Measurements from ENCODE around the gene FBXL19.
A peak's percentile ranks its signal among the peaks of the same experiment; 100 is the strongest.

Gene FBXL19

DNA sequence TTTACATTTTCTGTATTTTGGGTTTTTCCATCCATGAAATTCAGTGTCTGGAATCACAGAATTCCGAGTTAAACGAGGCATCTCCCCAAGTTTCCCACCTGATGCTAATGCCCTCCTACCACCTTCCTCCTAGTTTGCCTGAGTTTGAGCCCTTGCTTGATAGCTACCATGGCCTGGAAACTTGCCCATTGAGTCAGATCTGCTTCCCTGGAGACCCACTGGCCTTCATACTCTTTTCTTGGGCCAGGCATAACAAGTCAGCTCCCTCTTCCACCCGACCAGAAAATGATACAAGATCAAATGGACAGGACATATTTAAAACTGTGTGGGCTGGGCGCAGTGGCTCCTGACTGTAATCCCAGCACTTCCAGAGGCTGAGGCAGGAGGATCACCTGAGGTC, 44.4 kb downstream of the FBXL19 start:
- no peaks in the 10 kb centered on the region for H3K9me3 Mint-ChIP-seq
- no peaks in the 10 kb centered on the region for H3K4me1 Mint-ChIP-seq
- no peak overlapping the region for H3K4me3 Mint-ChIP-seq
- peaks cover 2% of the 10 kb centered on the region for H3K27me3 Mint-ChIP-seq (ENCODE audit: low read depth, poor library complexity)
- no peak for DNase-seq
- TF ChIP-seq, protein P1, sequence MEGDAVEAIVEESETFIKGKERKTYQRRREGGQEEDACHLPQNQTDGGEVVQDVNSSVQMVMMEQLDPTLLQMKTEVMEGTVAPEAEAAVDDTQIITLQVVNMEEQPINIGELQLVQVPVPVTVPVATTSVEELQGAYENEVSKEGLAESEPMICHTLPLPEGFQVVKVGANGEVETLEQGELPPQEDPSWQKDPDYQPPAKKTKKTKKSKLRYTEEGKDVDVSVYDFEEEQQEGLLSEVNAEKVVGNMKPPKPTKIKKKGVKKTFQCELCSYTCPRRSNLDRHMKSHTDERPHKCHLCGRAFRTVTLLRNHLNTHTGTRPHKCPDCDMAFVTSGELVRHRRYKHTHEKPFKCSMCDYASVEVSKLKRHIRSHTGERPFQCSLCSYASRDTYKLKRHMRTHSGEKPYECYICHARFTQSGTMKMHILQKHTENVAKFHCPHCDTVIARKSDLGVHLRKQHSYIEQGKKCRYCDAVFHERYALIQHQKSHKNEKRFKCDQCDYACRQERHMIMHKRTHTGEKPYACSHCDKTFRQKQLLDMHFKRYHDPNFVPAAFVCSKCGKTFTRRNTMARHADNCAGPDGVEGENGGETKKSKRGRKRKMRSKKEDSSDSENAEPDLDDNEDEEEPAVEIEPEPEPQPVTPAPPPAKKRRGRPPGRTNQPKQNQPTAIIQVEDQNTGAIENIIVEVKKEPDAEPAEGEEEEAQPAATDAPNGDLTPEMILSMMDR (IDR thresholded peaks at IDR 0.05): no peak
- H3K36me3 Mint-ChIP-seq (ENCODE audit: low read depth): peaks cover 71% of the 10 kb centered on the region
- peak overlapping the region; percentile 89 for H3K27ac Mint-ChIP-seq

DNA sequence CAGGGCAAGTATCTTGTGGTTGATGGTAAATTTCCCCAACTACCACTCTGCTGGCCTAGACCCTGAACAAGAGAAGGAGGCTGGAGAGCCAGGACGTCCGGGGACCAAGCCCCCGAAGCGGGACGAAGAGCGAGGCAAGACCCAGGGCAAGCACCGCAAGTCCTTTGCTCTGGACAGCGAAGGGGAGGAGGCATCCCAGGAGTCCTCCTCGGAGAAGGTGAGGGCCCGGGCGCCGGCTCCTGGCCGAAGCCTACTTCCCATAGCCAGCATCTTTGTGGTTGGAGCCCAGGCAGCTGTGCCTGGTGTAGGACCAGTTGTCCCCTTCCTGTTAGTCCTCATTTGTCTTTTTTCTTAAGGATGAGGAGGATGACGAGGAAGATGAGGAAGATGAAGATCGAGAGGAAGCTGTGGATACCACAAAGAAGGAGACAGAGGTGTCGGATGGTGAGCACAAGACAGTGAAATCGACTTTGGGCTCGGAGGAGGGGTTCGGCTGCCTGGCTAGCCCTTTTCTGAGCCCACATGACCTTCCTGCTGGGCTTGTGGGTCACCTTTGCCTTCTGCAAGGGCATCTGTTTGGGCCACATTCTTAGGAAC, 46.0 kb downstream of the FBXL19 start:
- TF ChIP-seq, protein P1 (IDR thresholded peaks at IDR 0.05): no peak
- Mint-ChIP-seq H3K27ac (no peak overlapping the region), H3K36me3 (ENCODE audit: low read depth) (peaks cover 72% of the 10 kb centered on the region), H3K4me3 (no peak overlapping the region), H3K4me1 (no peaks in the 10 kb centered on the region), H3K27me3 (ENCODE audit: low read depth, poor library complexity) (peaks cover 2% of the 10 kb centered on the region), H3K9me3 (no peaks in the 10 kb centered on the region)
- no peak for DNase-seq

DNA sequence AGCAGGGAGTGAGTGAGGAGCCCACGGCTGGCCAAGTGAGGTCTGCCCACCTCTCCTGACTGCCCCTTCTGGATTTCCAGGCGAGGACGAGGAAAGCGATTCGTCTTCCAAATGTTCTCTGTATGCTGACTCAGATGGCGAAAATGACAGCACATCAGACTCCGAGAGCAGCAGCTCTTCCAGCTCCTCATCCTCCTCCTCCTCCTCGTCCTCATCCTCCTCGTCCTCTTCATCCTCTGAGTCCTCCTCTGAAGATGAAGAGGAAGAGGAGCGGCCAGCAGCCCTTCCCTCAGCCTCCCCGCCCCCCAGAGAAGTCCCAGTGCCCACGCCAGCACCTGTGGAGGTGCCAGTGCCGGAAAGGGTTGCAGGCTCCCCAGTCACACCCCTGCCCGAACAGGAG, 47.9 kb downstream of the FBXL19 start:
- peaks cover 2% of the 10 kb centered on the region for H3K27me3 Mint-ChIP-seq (ENCODE audit: low read depth, poor library complexity)
- H3K9me3 Mint-ChIP-seq: no peaks in the 10 kb centered on the region
- peaks cover 75% of the 10 kb centered on the region for H3K36me3 Mint-ChIP-seq (ENCODE audit: low read depth)
- TF ChIP-seq, protein P1 (IDR thresholded peaks at IDR 0.05): no peak
- no peak for DNase-seq
- H3K27ac Mint-ChIP-seq: peak overlapping the region; percentile 70
- H3K4me3 Mint-ChIP-seq: no peak overlapping the region
- no peaks in the 10 kb centered on the region for H3K4me1 Mint-ChIP-seq

DNA sequence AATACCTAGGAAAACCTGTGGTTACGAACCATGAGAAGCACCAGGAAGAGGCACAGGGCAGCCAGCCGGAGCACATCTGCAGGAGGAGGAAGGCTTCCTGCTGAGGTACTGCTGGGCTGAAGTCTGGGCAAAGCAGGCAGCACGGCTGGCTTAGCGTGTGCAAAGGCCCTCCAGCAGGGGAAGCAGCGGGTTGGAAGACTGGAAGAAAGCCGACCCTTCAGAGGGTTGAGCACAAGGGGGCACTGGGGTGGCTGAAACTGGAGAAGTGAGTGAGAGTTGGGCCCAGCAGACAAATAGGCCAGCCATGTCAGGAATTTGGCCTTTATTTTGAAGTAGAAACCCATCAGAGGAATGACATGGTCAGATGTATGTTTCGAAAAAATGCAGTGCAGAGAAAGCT, 49.5 kb downstream of the FBXL19 start:
- TF ChIP-seq, protein P1 (IDR thresholded peaks at IDR 0.05): no peak
- DNase-seq: no peak
- no peak overlapping the region for H3K27ac Mint-ChIP-seq
- no peak overlapping the region for H3K4me3 Mint-ChIP-seq
- H3K36me3 Mint-ChIP-seq (ENCODE audit: low read depth): peaks cover 71% of the 10 kb centered on the region
- peaks cover 2% of the 10 kb centered on the region for H3K27me3 Mint-ChIP-seq (ENCODE audit: low read depth, poor library complexity)
- no peaks in the 10 kb centered on the region for H3K4me1 Mint-ChIP-seq
- H3K9me3 Mint-ChIP-seq: no peaks in the 10 kb centered on the region

DNA sequence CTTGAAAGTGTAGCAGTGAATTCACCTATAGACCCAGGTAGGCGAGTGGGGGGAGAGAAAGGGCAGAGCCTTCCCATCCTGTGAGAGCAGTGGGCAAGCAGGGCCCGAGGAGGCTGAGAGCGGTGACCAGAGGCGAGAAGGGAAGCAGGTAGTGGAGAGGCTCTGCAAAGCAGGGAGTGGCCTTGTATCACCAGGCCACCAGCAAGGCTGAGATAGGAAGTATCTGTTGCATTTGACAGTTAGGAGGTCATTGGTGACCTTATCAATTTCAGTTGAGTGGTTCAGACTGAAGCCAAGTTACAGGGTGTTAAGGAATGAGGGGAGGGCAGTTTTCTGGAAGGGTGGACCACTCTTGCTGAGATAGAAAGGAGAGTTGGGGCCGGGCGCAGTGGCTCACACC, 51.0 kb downstream of the FBXL19 start:
- Mint-ChIP-seq H3K27me3 (ENCODE audit: low read depth, poor library complexity) (peaks cover 2% of the 10 kb centered on the region), H3K4me3 (no peak overlapping the region), H3K27ac (no peak overlapping the region), H3K9me3 (no peaks in the 10 kb centered on the region), H3K4me1 (no peaks in the 10 kb centered on the region), H3K36me3 (ENCODE audit: low read depth) (peaks cover 69% of the 10 kb centered on the region)
- TF ChIP-seq, protein P1 (IDR thresholded peaks at IDR 0.05): no peak
- DNase-seq: no peak

DNA sequence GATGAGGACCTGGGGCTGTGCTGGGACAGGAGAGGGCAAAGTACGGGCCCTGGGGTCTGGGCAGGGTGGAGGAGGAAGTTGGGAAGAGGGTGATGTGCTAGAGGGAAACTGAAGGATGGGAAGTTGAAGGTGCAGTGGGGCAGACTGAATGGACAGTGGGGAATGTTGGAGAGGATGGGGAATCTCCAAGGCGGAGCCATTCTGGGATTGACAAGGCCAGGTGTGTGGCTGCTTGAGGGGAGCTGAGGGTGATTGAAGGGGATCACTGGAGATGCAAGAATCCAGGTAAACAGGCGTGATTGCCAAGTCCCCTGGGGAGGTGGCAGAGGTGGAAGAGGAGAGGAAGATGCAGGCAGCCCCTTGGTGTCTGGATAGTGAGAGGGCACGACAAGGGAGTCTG, 53.1 kb downstream of the FBXL19 start:
- no peak for DNase-seq
- Mint-ChIP-seq H3K4me3 (no peak overlapping the region), H3K36me3 (ENCODE audit: low read depth) (peaks cover 56% of the 10 kb centered on the region), H3K4me1 (no peaks in the 10 kb centered on the region), H3K27me3 (ENCODE audit: low read depth, poor library complexity) (peaks cover 5% of the 10 kb centered on the region), H3K9me3 (no peaks in the 10 kb centered on the region), H3K27ac (peak overlapping the region; percentile 57)
- TF ChIP-seq, protein P1 (IDR thresholded peaks at IDR 0.05): no peak
